ENCODE data around the gene MVB12B.

Gene MVB12B

DNA sequence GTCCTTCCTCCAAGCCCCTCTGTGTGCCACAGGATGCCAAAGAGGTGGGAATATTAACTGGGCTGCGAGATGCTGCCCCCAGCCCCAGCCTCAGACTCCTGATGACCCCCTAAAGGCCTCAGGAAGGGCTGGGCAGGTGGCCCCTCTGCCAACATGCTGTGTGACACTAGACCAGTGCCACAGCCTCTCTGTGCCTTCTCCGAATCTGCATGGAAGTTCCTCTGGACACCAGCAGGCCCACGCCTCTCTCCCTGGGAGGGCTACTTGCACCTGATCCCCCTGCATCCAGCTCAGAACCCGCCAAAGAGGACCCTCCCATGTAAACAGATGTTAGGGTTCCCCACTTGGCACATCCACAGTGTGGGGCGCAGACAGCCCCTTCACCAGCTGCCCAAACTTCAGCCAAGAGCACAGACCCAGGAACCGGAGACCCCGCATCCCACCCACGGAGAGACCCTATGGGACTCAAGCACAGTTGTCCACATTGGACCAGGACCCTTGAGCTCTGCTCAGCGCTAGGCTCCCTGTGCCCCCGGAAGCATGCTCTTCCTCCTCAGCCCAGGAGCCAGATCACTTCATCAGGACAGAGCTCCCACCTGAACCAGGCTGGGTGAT, 195.5 kb downstream of the MVB12B start:
- DNase-seq, result no peak
- TF ChIP-seq GATA1 (IDR thresholded peaks at IDR 0.05; ENCODE audit: low read depth, low read length), result no peak
- TF ChIP-seq POLR2A (IDR thresholded peaks at IDR 0.05; ENCODE audit: low read length), result no peak

DNA sequence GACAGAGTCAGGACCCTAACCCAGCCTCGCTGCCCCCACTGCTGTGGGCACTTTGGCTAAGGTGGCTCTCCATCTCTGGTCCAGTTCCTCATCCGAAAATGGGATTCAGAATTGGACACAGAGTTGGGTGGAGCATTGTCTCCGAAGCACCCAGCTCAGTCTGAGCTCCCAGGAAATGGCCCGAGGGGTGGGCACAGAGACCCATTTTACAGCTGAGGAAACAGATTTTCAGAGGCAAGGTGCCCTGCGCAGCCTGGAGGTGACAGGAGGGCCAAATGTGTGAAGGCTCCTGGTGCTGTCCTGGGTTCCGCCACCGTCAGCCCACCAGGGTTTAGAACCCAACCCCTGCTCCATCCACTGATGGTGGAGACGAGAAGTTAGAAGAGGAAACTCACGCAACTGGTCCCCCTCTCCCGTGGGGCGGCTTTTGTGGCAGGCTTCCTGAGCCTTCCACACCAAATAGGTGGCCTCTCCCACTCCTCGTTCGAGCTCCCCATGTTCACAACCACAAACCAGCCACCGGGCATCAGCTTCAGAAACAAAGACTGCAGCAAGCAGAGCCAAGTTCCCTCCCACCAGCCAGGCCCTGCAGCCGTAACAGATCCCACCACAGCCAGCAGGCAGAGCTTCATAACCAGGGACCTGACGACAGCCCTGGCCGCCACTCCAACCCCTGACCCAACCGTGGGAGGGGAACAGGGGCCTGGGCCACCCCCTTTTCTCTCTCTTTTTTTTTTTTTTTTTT, 196.2 kb downstream of the MVB12B start:
- TF ChIP-seq POLR2A (IDR thresholded peaks at IDR 0.05; ENCODE audit: low read length) (no peak), GATA1 (IDR thresholded peaks at IDR 0.05; ENCODE audit: low read depth, low read length) (no peak)
- no peak for DNase-seq

DNA sequence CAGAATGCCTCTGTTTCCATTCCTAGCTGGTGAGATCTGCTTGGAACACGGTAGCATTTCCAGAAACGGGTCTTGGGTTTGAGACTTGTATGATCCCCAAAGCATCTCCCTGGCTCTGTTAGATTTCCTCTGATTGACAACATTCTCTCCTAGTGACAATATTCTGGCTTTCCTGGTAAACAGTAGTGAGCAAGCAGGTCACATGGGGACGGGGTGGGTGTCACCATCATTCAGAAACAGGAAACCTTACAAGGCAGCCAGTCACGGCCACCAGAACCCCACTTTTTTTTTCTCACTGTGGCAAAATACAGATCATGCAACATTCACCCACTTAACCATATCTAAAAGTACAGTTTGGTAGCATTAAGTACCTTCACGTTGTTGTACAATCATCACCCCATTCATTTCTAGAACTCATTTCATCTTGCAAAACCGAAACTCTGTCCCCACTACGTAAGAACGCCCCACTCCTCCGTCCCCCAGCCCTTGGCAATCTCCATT, 197.0 kb downstream of the MVB12B start:
- no peak for DNase-seq
- TF ChIP-seq GATA1 (IDR thresholded peaks at IDR 0.05; ENCODE audit: low read depth, low read length) (no peak), POLR2A (IDR thresholded peaks at IDR 0.05; ENCODE audit: low read length) (no peak)

DNA sequence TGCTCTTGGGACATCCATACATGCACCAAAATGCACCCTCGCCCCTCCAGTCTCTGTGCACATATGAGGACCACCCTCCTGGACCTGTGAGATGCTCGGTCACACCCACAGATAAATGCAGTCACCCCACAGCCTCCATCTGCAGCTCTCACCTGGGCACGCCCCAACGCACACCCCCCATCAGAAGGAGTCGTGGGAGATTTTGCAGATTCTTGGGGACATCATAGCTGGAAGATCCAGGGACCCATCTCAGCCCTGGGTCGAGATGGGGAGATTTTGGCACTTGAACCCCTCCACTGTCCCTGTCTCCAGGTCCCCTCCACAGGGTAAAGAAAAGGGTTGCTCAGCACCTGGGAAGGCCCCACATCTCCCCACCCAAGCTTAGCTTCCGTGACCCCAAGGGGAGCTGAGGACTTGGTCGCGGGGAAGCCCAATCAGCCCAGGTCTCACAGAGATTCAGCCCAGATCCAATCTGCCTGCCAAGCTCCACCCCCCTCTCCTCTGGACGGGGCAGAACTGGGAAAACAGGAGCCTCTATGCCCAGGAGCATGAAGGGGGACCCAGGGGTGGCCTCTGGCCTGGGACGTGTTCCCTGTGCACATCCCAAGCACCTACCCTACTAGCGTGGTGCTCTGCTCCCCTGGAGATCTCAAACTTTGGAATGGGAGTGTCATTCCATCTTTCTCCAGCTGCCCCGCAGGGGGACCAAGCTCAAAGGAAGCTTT, 197.9 kb downstream of the MVB12B start:
- no peak for DNase-seq
- TF ChIP-seq GATA1 (IDR thresholded peaks at IDR 0.05; ENCODE audit: low read depth, low read length), result no peak
- no peak for TF ChIP-seq POLR2A (IDR thresholded peaks at IDR 0.05; ENCODE audit: low read length)

DNA sequence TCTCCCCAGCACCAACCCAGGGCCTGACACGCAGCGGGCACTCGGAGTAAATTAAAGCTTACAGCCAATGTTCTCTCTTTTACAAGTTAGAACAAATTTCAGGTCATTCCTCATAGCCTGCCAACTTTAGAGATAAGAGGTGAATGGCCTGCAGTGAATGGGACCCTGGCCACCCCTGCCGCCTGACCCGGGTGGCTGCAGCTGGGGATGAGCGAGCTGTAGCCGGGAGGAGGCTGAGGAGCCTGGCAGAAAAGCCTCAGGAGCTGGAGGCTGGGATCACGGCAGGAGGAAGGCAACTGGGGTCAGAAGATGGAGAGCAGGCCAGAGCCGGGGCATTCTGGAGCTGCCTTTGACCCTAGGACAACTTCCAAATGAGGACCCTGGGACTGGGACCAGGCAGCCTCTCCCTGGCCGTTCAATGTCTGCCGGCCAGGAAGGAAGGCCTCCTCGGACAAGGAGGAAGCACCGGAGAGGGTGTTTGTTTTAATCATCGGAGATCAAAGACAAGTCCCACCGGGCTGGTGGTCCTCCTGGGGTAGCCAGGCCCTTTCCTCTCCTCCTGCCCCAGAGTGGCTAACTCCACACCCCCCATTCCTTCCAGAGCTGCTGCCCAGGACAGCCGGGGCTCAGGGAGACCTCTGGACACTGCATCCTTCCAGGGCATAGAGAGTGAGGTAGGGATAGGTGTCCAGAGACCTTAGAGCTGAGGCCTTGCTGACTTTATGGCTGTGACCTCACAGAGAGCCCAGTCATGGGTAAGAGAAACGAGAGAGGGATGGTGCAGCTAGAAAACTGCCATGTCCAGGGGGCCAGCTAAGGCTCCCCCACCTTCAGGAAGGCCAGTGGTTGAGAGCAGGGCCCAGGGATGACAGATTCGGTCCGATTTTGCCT, 199.8 kb downstream of the MVB12B start:
- no peak for TF ChIP-seq POLR2A (IDR thresholded peaks at IDR 0.05; ENCODE audit: low read length)
- TF ChIP-seq GATA1 (IDR thresholded peaks at IDR 0.05; ENCODE audit: low read depth, low read length), result no peak
- no peak for DNase-seq

DNA sequence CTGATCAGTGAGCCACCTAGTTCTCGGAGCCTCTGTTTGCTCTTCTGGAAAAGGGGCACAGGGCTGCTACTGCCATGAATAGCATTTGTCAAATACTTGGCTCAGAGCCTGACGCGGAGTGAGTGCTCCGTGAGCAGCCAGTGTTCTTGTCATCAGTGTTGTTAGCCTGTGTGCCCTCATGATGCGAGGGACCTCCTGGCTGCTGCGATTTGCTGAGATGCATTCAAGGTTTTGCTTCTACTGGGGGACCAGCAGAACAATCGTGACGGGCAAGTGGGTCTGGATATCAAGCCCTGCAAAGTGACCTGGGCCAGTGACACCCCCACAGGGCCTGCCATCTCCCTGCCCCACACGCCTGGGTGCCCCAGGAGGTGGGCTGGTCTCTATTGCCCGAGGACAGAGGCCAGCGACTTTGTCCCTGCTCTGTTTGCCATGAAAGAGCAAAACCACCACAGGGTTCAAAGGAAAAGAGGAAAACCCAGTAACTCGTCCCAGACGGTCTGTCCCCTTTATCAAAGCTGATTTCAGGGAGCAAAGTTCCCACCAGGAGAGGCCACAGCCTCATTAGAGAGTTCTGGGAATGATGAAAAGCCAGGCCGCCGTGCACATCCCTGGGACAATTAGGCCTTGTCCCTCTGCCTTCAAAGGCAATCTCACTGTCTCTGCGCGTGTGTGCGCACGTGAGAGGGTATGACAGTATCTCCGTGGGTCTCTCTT, 200.6 kb downstream of the MVB12B start:
- TF ChIP-seq POLR2A (IDR thresholded peaks at IDR 0.05; ENCODE audit: low read length) (no peak), GATA1 (IDR thresholded peaks at IDR 0.05; ENCODE audit: low read depth, low read length) (no peak)
- DNase-seq, result no peak

DNA sequence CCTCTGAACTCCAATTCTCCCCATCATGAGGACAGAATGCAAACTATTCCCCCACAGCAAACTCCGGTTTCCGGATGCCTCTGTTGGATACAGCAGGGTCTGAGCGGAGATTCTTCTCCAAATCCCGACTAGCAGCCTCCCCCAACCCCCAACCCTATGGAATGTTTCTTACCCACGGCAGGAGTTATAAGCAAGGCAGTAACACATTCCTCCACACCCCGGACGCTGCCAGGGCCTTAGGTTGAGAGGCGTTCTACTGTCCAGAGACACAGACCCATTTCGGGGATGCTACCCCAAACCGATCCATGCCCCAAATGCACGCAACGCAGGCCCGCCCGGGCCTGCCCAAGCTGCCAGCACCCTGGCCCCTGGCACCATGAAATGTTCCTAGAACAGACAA, 201.5 kb downstream of the MVB12B start:
- no peak for DNase-seq
- no peak for TF ChIP-seq GATA1 (IDR thresholded peaks at IDR 0.05; ENCODE audit: low read depth, low read length)
- no peak for TF ChIP-seq POLR2A (IDR thresholded peaks at IDR 0.05; ENCODE audit: low read length)

DNA sequence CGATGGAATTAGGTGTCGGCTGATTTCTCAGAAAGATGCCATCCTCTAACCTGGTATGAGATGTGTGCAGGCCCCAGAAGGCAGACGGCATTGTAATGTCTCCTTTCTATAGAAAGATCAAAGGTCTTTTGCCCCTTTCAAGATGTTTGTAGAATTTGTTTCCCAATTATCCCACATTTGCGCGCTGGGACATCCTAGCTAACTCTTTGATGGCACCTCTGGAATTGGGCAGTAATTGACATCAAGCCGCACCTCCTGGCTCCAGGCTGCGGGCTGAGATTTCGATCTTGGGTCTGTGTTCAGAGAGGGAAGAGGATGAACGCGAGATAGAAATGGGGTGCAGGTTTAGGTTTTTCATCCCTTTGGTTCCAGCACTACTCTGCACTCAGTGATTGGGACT, 202.3 kb downstream of the MVB12B start:
- no peak for DNase-seq
- no peak for TF ChIP-seq POLR2A (IDR thresholded peaks at IDR 0.05; ENCODE audit: low read length)
- no peak for TF ChIP-seq GATA1 (IDR thresholded peaks at IDR 0.05; ENCODE audit: low read depth, low read length)

DNA sequence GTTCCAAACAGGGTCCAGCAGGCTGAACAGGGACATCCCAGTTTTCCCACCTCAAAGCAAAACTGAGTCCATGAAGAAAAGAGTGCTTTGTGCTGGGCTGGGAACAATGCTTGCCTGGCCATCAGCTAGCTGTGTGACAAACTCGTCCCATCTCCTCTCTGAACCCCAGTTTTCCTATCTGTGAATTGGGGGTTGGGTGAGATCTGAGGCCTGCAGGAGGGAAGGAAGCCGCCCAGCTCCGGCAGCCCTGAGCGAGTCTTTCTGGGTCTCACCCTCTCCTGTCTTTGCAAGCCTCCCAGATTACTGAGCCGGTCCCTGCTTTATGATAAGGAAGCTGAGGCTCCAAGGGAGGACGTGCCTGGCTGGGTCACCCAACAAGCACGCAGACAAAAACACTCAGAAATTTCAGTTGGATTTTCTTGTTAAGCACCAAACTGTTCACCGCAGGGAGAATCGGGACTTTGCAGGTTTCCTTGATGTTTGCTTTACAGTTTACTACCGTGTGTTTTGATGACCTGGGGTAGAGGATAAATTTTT, 204.5 kb downstream of the MVB12B start:
- no peak for DNase-seq
- TF ChIP-seq POLR2A (IDR thresholded peaks at IDR 0.05; ENCODE audit: low read length) (no peak), GATA1 (IDR thresholded peaks at IDR 0.05; ENCODE audit: low read depth, low read length) (no peak)

DNA sequence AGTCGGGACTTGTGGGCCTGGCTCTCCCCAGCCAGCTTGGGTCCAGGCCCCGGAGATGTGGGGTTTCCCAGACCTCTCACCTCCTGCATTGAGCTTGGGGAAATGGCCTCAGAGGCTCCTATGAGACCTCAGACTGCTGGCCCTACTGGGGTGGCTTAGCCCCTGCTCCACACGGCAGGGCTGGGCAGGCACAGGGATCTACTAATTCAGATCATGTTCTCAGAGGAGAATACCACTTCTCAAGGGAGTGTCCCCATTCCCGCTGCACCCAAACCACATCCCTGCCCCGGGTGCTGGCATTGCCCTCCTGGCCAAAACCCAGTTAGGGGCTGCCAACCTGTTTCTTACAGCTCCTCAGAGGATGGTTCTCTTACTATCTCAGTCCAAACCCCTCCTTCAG, 205.0 kb downstream of the MVB12B start:
- no peak for DNase-seq
- TF ChIP-seq GATA1 (IDR thresholded peaks at IDR 0.05; ENCODE audit: low read depth, low read length) (no peak), POLR2A (IDR thresholded peaks at IDR 0.05; ENCODE audit: low read length) (no peak)

DNA sequence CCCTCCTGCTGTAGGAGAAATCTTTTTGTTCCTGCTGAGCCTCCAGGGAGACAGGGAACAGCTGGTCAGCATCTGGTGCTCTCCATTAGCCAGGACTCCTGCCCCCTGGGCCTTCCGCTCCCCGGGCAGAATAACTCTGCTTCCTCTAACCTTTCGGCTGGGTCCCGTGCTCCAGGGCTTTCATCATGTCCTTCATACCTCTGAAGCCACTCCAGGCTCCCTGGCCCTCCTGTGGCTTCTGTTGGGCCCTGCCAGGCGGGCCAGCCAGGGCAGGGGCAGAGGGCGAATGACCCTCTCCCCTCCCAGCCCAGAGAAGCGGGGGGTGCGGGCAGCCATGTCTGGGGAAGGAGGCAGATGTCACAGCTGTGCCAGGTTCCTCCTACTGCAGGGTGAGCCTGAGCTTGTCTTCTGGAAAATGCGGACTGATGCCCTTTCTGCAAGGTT, 205.4 kb downstream of the MVB12B start:
- no peak for TF ChIP-seq POLR2A (IDR thresholded peaks at IDR 0.05; ENCODE audit: low read length)
- no peak for TF ChIP-seq GATA1 (IDR thresholded peaks at IDR 0.05; ENCODE audit: low read depth, low read length)
- no peak for DNase-seq

DNA sequence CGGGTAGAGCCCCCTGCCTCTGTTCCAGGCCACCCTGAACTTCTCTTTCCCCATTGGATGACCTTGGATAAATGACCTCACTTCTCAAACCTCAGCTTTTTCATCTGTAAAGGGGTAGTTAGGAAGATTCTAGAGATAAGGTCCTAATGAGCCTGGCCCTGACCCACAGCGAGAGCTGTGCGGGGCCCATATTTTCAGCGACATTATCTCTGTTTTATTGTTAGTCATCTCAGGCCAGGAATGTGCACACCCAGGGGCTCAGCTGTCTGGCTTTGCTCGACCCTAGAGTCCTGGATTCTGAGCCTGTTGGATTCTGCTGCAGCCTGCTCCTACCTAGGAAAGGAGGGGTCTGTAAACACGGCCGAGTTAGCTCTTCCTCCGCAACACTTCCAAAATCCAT, 205.9 kb downstream of the MVB12B start:
- TF ChIP-seq POLR2A (IDR thresholded peaks at IDR 0.05; ENCODE audit: low read length) (no peak), GATA1 (IDR thresholded peaks at IDR 0.05; ENCODE audit: low read depth, low read length) (no peak)
- no peak for DNase-seq

All from erythroblast (primary cell).